GM18499 (cell line): ENCODE measurements around the gene GALNT5.
"Not testable (repeated sequence)": the region's sequence is repeated elsewhere in the genome, so short reads cannot be mapped to it uniquely, and the experiment has no call there.

Source experiments
- ATAC-seq: cut with Tn5 transposase; IDR thresholded peaks from one replicate; pipeline ENCODE4 v1.9.1; 2021; ENCODE audit warnings: moderate number of reproducible peaks; ENCODE audit not compliant: insufficient read depth, unreplicated experiment

GALNT5 gene, protein sequence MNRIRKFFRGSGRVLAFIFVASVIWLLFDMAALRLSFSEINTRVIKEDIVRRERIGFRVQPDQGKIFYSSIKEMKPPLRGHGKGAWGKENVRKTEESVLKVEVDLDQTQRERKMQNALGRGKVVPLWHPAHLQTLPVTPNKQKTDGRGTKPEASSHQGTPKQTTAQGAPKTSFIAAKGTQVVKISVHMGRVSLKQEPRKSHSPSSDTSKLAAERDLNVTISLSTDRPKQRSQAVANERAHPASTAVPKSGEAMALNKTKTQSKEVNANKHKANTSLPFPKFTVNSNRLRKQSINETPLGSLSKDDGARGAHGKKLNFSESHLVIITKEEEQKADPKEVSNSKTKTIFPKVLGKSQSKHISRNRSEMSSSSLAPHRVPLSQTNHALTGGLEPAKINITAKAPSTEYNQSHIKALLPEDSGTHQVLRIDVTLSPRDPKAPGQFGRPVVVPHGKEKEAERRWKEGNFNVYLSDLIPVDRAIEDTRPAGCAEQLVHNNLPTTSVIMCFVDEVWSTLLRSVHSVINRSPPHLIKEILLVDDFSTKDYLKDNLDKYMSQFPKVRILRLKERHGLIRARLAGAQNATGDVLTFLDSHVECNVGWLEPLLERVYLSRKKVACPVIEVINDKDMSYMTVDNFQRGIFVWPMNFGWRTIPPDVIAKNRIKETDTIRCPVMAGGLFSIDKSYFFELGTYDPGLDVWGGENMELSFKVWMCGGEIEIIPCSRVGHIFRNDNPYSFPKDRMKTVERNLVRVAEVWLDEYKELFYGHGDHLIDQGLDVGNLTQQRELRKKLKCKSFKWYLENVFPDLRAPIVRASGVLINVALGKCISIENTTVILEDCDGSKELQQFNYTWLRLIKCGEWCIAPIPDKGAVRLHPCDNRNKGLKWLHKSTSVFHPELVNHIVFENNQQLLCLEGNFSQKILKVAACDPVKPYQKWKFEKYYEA

DNA sequence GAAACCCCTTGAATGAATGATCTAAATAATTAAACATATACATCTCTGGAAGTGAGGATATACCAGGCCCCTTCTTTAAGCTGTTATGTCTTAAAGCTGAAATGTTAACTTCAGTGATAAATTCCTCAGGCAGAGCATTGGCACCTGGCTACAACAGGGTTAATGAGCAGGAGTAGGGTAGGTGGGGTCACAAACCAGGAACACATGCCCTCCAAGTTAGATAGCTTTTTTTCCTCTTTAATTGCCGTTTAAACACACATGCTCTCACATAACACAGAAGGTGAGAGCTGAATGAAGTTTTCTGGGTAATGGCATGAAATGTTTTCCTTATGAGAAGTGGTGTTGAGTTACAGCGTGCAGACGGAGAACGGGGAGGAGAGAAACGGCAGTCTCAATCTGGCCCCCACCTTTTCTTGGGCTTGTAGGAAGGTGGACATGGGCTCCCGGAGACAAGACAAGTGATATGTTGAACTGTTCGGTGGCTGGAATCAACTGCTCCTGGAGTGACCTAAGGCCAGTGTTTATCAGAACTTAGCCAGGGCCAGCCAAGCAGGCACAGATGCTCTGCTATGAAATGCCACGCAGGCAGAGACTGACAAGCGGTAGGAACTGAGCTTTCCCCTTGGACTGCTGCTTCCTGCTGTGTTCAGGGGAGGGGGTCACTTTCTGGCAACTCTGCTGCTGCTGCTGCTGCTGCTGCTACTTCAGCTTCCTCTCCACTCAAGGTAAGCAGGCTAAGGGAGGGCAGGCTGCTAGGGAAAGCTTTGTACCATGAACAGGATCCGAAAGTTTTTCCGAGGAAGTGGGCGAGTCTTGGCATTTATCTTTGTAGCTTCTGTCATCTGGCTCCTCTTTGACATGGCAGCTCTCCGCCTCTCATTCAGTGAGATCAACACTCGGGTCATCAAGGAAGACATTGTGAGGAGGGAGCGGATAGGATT is at the start of gene GALNT5:
Gene GALNT5 (plus strand): TSS at position 394 of the 941 bp plus-strand sequence. CDS start 378 bp downstream, at position 772.
- no peak for ATAC-seq

DNA sequence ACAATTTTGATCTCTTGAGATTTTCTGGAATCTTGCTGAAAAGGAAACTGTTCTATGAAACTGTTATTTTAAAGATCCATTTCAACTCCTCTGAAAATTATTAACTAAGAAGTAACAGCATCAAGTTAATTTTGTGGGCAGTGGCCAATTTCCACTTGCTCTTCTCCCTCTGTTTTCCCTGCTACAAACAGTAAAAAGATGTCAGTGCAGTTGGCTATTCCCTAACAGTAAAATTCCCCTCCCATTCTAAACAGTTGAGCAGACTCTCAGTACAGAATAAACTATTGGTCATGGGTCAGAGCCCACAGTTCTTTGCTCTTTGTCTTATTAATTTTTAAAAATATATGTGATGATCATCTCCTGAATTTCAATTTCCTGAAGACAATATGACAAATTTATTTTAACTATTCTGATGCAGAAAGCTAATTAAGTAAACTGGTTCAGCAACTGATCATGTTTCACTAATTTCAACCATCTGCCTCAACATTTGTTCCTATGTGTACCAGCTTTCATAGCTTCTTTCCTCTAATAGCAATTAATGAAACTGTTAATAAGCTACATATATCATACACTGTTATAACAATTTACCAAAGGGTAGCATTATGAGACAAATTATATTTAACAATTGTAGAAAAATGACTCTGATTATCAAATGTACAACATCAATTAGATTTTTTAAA is 41.1 kb upstream of the GALNT5 start:
- no peak for ATAC-seq

DNA sequence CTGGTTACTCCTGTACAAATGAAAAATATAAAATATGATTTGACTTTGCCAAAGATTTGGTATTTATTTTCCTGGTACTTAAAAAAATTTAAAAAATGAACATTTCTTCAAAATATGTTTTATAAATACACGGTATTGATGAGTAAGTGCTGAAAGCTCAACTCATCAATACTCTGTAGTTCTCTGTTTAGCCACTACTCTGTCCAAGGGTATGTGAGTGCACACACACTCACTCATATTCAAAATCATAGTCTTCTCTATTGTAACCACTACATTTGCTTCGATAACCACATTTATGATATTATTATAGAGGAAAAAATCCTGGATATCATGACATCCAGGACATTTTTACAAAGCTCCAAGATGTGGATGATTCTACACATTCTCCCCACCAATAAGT is 40.1 kb upstream of the GALNT5 start:
- no peak for ATAC-seq

DNA sequence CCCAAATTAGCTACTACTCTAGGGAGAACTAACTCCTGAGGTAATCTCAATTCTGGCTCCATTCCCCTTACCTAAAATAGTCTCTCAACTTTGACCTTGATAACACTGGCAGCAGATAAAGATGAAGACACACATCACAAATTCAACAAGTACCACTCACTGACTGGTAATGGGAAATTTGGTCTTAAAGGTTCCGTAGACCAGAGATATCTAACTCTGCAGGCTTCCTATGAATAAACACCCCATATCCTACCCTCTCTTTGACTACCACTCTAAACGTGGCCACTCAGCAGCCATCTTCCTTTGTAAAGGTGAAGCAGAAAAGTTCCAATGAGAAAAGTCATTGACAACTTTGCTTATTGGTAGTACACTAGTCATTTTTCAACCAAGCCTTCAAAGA is 38.6 kb upstream of the GALNT5 start:
- no peak for ATAC-seq

DNA sequence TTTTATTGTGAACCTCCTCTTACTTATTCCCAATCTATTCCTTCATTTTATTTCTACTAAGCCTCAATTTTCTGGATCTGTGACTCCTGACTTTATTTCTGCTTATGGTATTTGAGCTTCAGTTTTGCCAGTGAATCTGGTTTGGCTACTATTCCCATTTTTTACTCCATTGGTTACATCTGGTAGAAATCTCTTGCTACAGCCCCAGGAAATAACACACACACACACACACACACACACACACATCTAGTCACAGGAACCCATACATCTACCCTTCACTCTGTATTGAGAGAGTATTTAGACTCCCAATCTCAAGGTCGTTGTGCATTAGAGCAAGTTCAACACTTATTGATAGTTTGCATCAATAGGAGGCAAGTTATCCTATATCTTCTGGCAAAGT is 37.0 kb upstream of the GALNT5 start:
- ATAC-seq: no peak

DNA sequence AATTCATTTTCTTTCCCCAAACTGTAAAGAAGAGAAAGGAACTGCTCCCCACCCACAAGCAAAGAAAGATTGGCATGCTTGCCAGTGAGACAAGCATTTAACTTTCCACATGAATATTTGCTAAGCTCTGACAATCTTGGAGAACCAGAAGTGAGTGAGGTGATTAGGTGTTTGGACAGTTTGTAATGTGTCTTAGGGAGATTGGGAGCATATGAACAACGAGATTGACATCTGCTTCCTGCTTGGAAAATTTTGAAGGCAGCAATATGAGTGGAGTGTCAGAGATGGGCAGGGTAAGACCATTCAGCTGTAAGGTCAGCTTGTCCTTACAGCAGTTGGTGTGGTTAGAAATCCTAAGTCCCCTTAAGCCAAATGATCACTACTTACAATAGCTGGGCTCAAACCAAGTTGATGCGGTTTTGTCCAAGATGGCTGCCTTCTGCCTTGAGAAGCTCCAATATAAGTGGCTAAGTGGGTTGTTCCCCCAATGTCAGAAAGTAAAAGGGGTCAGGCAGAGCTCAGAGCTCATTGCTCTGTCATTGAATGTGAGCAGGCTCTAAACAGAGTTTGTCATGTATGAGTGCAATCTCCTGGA is 36.0 kb upstream of the GALNT5 start:
- no peak for ATAC-seq

DNA sequence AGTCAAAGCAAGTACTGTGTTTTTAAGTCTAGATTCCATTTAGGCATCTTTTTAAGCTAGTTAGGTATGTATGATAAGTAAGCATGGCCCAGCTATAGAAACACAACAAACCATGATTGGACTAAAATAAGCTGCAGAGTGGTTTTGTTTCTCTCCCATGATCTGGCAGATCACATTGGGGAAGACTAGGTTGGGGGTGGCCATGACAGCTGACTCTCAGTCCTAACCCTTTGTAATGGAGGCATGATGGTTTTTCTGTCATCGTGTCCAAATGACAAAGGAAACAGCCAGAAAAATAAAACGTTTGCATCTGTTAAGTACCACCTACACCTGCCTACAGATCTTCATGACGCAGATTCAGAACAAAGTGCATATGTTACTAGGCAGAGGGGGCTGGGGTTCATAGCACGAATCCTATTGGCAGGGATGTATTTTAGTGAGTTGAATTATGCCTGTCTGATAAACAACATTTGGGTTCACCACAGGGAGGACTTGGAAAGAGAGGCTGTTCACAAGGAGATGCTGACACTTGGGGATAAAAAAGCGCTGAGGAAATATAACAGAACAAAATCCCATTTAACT is 33.8 kb upstream of the GALNT5 start:
- ATAC-seq: no peak

DNA sequence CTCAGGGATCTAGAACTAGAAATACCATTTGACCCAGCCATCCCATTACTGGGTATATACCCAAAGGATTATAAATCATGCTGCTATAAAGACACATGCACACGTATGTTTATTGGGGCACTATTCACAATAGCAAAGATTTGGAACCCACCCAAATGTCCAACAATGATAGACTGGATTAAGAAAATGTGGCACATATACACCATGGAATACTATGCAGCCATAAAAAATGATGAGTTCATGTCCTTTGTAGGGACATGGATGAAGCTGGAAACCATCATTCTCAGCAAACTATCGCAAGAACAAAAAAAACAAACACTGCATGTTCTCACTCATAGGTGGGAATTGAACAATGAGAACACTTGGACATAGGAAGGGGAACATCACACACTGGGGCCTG is 33.1 kb upstream of the GALNT5 start:
- not testable (repeated sequence) for ATAC-seq

DNA sequence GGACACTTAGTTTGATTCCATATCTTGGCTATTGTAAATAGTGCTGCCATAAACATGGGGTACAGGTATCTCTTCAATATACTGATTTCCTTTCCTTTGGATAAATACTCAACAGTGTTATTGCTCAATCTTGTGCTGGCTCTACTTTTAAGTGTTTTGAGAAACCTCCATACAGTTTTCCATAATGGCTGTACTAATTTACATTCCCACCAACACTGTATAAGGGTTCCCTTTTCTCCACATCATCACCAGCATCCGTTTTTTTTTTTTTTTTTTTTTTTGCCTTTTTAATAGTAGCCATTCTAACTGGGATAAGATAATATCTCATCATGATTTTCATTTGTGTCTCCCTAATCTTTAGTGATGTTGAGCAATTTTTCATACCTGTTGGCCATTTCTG is 29.9 kb upstream of the GALNT5 start:
- ATAC-seq: no peak

DNA sequence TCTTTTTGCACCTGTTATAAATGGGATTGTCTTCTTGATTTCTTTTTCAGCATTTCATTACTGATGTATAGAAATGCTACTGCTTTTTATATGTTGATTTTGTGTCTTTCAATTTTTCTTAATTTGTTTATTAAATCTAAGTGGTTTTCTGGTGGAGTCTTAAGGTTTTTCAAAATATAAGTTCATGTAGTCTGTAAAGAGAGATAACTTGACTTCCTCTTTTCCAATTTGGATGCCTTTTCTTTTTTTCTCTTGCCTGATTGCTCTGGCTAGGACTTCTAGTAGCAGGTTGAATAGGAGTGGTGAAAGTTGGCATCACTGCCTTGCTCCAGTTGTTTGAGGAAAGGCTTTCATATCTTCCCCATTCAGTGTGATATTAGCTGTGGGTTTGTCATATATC is 28.6 kb upstream of the GALNT5 start:
- no peak for ATAC-seq

DNA sequence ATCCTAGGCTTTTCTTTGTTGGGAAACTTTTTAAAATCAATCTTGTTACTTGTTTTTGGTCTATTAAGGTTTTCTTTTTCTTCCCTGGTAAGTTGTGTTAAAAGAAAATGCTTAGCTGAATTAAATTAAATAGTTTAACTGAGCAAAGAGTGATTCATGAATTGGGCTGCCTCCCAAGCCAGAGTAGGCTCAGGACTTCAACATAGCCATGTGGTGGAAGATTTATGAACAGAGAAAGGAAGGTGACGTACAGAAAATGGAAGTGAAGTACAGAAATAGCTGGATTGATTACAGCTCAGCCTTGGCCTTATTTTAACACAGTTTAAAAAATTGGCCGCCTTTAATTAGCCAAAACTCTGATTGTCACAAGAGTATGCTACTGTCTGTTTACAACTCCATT is 27.9 kb upstream of the GALNT5 start:
- ATAC-seq: no peak

DNA sequence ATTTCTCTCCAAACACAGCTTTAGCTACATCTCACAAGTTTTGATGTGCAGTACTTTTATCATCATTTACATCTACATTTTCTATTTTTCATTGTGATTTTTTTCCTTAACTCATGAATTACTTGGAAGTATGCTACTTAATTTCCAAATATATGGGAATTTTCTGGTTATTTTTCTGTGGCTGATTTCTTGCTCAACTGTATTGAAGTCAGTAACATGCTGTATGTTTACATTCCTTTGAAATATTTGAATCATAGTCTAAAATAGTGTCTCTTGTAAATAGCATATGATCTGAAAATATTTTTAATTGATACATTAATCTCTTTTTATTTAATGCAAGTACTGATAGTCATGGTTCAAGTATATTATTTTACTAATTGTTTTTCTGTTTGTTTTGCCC is 26.0 kb upstream of the GALNT5 start:
- no peak for ATAC-seq

DNA sequence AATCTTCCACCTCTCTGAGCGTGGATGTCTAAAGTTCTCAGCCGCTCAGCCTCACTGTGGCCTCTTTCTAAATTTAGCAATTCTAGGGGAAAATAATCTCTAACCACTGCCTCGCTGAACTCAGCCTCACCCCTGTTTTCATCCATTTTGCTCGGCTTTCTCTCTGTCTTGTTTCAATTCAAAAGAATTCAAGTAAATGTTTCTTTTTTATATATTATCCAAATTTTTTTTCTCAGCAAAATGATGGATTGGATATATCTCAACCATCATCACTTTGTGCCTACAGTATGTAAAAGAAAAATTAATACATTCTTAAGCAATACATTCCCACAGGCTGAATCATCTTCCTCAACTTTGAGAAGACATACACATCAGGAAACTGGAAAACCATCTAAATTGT is 24.0 kb upstream of the GALNT5 start:
- ATAC-seq: no peak

DNA sequence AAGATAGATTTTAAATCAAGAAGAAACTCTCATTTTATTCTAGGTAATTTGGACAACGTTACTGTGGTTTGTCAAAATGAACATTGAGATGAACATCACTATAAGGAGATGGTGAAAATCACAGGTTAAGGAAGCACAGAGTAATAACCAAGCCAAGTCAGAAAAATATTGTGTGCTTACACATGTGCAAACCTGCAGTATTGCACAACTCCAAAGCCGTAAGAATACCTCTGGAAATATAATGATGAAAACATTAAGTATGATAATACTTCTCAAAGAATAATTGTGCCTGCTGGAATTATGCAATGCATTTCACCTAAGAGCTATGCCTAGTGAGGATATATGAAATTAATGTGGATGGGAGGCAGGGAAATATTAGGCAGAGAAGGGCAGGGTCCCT is 21.1 kb upstream of the GALNT5 start:
- ATAC-seq: no peak

DNA sequence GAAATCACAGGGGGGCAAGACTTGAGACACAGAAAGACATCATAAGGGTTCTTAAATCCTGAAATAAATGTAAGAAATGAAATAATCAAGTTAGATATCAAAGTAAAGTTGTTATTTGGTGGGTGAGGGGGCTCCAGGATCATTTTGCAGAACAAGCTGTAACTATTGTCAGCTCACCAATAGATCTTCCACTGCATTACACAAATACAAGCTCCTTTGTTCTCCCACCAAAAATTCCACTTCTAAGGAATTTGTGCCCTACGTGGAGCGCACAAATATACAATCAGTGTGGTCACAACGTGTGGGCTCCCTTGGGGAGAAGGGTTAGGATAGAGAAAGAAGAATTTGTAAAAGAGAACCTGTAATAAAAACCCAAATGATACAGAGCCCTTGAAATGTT is 19.2 kb upstream of the GALNT5 start:
- no peak for ATAC-seq

DNA sequence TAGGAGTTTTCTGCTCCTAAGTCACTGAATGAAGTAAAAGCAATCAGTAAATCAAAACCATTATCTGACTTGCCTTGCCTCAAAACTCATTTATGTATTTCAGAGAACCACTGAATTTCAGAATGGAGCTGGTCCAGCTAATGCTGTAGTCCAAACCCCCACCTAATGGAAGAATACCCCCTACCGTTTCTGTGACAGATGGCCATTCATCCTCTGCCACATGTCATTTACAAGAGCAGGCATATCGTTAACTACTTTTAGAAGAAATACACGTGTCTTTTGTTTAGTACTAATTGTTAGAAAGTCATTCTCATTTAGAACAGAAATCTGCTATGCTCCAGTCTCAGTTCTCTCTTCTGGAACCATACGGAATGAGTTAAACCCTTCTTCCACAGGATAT is 12.8 kb upstream of the GALNT5 start:
- no peak for ATAC-seq

DNA sequence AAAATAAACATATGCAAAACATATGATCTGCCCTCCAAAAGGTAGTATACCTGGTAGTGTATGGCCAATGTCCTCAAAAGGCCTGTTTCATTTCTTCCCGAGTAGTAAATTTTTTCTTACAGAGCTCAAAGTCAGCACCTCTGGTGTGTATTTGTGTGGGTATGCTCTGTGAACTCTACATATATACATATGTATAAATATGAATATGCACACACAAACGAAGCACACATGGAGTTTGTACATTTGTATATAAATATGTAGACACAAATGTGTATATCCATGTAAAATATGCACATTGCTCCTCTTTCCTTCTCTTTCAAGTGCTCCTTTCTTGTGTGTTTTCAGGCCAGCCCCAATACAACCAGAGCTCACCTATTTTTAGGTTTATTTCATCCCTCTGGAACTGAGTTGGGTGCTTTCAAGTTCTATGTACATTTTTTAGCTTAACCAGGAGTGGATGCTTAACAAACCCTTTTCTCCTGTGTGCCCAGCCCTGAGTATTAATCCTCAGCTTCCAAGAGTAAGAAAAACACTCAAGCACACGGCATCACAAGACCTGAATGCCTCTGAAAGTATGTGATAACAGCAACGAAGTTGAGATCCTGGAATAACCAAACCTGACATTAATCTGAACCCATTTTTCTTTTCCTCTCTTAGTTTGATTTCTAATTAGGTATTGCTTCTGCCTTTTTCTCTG is 12.2 kb upstream of the GALNT5 start:
- ATAC-seq: no peak
